NK-92 (cell line): ENCODE data around the gene C17orf113.

Experiments
- DNase-seq: peaks from one replicate; lab custom pipeline; 2025; ENCODE audit not compliant: unreplicated experiment; lab: John Stamatoyannopoulos, UW

The C17orf113 gene

DNA sequence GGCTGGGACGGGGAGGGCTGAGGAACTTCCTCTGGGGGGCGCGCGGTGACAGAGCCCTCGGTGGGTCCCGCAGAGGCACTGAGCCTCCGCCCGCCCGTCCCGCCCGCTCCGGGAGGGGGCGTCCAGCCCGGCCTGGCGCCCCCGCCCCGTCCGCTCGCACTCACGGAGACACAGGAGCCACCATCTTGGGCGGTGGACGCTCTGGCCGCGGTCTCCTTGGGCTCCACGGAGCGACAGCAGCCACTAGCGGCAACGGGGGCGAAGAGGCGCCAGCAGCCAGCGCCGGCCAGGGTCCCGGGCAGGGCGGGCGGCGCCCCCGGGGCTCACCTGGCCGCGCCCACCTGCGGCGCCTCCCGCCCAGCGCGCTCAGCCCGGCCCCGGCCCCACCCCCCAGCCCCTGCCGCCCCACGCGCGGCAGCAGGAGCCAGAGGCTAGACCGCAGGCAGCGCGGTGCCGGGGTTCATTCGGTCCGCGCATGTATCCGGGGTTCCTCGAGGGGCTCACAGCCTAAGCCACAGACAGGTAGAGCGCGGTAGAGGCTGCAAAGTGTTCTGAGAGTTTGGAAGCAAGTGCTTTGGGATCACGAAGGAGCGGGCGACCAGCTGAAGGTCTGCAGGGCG, at the start of gene C17orf113:
C17orf113 (minus strand) TSS at position 209 of the 620 bp plus-strand sequence. CDS start 7,225 bp downstream, outside the sequence.
- DNase-seq: no peak

DNA sequence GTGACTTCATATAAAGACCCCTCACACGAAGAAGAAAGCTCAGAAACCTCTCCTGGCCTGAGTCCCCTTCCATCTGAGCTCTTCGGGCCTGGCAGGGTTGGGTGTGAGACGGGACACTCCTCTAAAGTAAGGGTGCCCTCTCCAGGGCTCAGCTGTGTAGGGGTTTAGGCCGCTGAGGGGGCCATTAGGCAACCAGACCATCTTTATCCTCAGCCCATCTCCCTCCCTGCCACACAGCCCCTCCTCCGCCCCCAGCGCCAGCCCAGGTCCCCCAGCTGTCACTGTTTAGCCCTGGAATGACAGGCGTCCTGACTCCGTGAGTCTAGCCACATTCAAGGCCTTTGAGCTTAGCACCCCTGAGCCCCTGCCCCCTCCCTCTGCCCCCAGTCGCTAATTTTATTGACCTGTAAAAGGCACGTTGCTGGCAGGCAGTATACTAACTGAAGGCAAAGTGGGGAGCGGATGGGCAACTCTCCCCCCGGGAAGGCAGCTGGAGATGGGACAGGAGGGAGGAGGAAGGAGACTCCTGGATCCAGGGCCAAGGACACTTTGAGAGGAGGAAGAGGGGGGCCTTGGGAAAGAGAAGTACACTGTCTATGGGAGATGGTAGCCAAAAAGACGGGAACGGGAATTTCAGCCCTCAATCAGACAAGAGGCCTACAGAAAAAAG, 48.5 kb upstream of the C17orf113 start:
- no peak for DNase-seq

DNA sequence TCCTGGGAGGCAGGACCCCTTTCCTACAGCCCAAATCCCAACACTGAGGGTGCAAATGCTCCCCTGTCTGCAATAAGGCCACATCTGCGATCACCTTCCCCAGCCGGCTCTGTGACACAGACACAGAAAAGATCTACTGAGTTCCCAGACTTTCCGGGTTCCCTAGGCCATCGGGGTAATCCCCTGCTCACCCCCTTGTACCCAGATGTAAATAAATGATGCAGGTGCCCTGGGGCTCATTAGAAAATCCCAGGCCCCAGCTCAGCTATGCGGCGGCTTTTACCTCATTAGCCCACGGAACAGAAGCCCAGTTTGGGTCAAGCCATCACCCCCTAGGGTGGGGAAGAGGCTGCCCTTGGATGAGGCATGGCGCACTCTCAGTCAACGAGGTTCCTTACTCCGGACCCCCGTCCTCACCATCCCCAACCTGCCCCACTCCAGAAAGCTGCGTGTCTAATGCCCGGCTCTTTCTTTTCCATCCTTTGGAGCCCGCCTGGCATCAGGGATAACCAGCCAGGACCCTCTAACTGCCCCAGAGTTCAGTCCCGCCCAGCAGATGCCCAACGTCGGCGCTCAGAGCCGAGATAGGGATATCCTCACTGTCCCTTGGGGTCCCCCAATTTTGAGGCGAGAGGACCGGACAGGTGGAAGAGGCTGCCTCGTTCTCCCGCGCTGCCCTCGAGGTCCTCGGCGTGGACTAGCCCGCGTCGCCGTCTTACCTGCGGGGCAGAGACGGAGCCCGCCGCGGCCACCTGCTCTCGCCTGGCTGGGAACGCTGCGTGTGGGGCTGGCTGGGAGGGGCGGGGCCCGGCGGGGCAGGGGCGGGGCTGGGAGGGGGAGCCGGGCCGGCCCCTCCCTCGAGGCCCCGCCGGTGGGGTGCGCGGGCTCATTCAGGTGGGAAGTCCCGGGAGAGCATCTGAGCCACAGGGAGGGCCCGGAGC, 47.6 kb upstream of the C17orf113 start, which contains the start of gene ZNF385C:
ZNF385C (minus strand) TSS at position 783 of the 941 bp plus-strand sequence. CDS start 35,417 bp downstream, outside the sequence.
- DNase-seq: no peak

DNA sequence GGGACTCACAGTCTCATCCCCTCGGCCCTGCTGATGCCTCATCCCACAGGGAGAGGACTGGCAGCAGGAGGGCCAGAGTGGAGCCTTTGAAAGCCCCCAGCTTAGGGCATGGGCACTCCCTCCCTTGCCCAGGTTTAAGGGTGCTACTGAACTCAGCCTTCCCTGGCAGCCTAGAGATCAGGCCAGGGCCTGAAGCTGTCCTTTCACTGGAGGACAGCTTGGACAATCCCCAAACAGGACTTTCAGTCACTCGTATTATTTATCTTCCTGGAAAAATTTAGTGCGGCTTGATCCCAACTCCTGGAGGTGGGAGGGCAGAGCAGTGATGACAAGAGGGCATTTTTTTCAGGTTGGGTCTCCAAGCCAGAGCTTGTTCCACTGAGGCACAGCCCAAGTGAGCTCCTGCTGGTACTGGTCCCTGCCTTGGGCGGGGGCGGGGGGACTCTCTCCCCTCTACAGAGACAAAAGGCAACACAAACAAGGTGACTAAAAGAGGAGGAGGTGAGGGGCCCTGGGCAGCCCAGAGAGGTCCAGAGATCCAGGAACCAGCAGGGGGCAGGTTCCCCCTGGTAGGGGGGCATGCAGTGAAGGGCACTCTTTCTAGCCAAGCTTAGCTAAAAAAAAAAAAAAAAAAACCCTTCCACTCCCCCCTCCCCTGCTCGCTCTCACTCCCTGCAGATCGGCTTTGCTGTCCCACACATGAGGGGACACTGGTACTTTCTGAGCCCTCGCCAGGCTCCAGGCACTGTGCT, 46.1 kb upstream of the C17orf113 start:
- DNase-seq: no peak

DNA sequence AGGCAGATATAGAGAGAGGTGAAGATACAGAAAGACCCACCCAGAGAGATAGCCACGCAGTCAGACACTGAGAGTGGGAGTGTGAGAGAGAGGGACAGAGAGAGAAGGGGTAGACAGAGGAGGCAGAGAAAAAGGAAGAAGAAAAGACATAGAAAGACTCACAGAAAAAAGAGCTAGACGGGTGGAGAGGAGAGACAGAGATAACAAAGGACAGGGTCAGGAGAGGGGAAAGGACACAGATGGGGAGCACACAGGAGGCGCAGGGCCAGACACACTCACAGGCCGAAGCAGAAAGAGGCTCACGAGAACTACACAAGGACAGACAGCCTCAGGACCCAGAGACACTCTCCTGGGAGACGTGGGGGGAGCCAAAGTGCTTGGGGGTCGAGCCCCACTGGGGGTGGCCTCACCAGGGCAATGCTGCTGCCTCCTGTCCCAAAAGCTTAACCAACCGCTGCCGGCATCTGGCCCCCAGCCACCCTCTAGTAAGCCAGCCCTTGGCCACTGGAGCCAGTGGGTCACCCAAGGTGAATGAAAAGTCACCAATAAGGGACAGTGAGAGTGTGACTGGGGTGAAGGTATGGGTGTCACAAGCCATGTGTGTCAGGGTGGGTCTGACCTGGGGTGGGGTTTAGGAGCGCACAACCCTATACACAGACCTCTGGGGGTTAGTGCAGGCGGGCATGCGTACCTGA, 44.1 kb upstream of the C17orf113 start:
- DNase-seq: no peak

DNA sequence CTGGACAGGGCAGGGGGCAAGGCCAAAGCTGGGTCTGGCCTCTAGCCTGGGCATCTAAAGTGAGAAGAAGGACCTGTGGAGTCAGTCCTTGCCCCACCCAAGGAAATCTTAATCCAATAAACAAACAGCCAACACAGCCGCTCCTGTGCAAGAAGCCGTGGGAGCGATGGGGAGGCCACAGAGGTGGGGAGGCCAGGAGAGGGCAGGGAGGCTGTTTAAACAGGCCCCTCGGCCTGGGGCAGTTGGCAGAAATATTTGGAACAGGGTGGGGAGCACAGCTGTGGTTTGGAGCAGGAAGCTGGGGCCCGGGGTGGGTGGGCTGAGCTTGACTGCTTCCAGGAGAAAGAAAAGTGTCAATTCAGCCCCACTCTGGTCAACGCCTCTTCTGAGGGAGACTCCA, 42.5 kb upstream of the C17orf113 start:
- DNase-seq: no peak

DNA sequence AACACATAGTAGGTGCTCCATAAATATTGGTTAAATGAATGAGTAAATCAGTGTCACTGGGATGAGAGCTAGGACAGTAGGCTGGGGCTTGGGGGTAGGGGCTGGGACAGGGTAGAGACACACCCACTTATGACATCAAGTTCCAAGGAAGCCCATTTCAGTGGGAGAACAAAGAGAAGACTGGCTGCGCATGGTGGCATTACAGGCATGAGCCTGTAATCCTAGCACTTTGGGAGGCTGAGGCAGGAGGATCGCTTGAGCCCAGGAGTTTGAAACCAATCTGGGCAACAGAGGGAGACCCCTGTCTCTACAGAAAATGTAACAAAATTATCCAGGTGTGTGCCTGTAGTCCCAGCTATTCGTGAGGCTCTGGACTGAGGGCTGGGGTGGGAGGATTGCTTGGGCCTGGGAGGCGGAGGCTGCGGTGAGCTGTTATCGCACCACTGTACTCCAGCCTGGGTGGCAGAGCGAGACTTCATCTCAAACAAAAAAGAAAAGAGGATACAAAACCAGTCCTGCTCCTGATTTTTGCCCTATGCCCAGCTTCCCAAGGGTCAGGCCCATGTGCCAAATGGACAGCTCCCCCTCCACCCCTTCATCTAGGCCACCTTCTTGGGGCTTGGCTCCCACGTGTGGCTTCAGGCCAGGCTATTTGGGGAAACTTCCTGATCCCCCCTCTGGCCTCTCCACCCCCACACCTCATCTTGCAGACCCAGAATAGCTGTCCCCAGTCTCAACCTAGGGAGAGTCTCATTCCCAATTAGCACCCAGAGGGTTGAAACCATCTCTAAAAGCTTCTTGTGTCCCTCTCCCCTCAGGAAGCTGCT, 40.8 kb upstream of the C17orf113 start:
- no peak for DNase-seq

DNA sequence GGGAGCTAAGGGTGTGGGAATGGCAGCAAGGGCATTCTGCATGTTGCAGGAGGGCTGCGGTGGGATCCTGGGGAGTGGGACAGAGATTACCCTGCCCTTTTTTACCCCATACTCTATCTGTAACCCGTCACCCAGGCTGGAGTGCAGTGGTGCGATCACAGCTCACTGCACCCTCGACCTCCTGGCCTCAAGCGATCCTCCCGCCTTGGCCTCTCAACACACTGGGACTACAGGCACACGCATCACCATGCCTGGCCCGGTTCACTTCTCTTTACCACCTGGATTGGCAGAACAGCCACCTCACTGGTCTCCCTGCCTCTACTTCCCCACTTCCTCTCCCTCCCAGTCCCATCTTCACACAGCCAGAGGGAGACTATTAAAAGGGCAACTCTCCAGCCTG, 38.3 kb upstream of the C17orf113 start:
- DNase-seq: no peak

DNA sequence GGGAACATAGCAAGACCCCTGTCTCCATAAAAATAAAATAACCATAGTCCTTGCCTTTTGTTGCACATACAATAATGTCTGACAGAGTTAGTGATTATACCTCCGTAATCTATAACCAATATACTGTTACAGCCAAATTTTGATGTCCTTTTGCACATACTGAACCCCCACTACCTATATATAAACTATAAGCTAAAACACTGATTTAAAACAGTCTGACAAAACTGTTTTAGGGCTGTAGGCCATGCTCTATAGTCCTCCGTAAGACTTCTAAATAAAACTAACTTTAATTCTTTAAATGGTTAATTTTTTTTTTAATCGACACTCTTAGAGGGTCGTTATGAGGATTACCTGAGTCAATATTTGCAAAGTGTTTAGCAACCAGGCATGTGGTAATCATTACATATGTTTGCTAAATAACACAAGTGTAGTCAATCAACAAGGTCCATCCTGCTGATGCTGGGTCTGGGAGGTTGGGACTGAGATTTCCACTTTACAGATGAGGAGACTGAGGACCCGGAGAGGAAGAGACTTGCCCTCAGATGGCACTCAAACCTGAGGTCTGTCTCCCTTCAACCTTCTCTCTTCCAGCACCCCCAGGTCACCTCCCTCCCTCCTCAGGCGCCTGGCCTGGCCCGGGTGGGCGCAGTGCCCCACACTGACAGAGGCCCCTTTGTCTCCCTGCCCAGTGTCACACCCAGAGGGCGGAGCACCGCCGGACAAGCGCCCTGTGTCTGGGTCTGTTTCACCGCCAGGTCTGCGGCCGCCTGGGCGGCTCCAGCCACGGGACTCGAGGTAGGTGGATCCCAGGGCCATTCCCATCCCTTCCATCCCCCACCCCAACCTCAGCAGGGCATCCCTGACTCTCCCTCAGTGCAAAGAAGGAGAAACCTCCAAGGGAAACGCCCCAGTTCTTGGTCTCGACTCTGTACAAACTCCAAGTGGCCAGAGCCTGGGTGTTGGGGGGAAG, 37.6 kb upstream of the C17orf113 start:
- no peak for DNase-seq

DNA sequence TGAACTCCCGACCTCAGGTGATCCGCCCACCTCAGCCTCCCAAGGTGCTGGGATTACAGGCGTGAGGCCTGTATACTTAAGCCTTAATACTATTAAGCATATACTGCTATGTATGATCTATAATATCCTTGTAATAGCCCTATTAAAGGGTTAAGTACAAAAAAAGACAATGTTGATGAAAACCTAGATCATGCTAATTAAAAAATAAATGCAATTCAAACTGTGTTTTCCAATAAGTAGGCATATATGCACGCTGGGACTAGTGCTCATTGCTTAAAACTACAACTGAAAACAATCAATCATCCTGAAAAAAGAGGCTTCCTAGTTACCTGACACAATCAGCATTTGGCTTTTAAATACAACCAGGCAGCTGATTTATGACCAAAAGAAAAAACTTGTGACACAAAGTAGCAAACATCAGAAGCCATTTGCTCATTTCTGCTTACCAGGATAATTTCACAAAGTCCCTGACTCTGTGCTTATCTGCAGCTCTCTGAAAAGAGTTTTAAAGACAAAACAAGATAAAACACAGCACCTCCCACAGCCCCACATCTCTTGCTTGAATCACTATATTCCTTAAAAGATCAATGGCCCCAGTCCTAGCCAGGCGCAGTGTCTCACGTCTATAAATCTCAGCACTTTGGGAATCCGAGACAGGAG, 36.8 kb upstream of the C17orf113 start:
- DNase-seq: no peak

DNA sequence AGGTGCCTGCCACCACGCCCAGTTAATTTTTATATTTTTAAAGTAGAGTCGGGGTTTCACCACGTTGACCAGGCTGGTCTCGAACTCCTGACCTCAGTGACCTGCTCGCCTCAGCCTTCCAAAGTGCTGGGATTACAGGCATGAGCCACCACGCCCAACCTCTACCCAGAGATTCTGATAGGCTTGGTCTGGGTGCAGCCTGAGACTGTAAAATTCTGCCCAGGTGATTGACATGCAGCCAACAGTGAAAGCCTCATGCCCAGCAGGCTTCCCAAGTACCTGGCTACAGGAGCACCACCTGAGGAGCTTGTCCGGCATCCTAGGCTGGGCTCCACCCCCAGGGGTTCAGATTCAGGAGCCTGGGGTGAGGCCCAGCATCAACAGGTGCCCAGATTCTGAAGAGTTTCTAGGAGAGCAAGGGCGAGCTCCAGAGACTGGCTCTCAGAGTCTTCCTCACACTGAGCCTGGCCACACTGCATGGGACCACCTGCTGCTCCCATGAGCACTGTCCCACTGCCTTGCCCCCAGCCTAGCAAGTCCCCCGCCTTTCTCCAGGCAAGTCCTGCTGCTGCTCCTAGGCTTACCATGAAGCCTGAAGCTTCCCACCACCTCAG, 31.2 kb upstream of the C17orf113 start:
- no peak for DNase-seq

DNA sequence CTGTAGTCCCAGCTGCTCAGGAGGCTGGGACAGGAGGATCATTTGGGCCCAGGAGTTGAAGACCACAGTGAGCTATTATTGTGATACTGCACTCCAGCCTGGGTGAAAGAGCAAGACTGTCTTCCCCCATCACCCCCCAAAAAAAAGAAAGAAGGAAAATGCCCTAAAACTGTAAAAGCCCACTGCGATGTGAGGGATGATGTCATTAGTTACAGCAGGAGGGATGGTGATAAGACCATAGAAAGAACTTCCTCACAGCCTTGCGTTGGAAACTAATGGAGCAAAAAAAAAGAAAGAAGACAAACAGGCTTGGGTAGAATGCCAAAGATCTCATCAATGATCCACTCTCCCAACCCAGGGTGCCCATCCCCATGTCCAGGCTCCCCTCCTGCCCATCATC, 29.1 kb upstream of the C17orf113 start:
- DNase-seq: no peak

DNA sequence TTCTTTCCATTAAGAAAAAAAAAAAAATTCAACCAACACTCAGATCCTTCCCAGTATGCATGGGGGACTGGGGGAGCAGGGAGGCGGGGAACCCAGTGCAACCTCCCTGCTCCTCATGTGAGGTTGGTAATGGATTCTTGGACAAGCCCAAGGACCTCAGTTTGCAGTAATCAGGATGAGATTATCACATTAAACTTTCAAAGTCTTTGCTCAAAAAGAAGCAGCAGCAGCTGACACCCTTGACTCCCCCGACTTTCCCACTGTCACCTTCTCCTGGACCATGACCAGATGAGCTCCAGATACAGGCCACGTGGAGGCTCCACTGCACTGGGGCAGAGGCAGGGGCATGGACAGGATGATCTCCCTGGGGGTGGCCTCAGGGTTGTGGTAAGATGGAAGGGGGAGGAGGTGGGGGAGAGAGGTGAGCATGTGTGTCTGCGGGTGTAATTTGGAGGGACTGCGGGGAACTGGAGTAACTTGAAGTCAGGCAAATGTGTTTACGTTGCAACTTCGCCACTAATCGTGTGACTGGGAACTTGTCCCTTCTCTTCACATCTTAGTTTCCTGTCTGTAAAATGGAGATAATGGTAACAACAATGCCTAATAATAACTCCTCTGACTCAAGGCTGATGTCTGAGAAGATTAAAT, 28.1 kb upstream of the C17orf113 start:
- DNase-seq: no peak

DNA sequence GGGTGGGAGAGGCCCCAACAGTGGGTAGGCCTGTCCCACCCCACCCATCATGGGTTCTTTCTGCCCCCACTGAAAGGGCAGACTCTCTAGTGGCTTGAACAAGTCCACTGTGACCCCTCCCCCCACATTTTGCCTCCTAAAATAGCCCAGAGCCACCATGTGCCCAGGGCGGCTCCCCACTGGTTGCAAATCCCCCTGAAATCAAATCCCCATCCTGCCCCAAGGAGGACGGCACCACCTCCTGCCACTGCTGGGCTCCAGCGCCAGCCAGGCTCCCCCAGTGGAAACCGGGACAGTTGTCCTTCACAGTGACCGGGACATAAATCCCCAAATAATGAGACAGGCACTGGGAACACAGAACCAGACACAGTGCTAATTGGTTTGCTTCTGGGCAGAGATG, 27.4 kb upstream of the C17orf113 start:
- no peak for DNase-seq

DNA sequence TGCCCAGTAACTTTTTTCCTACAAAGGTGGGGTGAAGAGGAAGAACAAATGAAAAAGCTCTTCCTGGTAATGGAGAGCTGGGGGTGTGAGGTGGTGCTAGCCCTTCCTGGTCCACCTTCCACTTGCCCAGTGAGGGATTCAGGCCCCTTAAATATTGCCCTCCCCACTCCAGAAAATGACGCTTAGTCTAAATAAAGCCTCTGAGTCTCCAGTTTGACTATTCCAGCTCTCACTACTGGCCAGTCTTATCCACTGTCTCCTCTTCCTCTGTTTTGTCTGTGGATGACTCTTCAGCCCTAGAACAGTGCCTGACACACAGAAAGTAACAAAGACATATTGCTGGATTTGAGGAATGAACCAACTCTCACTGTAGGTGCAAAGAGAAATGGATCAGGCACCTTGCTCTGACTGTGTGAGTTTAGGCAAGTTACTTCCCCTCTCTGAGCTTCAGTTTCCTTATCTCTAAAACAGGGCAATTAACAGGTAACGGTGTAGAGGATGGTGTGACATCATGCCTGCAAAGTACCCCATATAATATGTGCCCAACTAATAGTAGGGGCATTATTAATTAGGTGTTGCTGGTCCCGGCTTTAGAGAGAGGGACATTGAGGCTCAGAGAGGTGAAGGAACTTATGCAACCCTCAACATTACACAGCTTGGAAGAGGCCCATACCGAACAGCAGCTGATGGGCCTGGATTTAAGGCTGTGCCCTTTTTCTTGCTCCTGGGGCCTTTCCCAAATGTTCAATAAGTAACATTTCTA, 26.6 kb upstream of the C17orf113 start:
- DNase-seq: no peak

DNA sequence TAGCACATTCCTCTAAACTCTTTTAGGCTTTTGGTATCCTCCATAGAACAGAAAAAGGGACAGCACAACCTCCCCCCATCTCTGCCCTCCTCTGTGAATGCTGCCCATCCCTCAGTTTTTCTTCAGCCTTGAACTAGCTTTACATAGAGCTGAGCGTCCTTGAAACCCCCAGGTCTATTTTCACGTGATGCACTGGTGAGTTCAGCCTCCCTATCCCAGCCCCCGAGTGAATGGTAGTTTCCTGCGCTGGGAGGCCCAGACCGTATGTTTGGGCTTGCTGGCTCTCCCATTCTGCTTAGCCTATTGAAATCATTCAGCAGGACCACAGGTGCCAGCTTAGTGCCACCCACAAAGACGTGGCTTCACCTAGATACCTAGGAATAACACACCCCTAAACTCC, 25.4 kb upstream of the C17orf113 start:
- DNase-seq: no peak
